HepG2 (cell line): ENCODE measurements around the gene CYB5B. TPM values are rescaled to one million over a fixed set of nuclear protein-coding genes. Genes with fewer than 3 reads are reported as not detected.
A peak's percentile ranks its signal among the peaks of the same experiment; 100 is the strongest.

Experiments used
- ASH2L ChIP-seq: fragments of 300-600, 200-600 bp; sonication (generic); IDR thresholded peaks from 2 replicates; pipeline ENCODE4 v1.7.0; 2017; ENCODE audit warnings: low read depth, mild to moderate bottlenecking, moderate library complexity, mixed read lengths, low read length; ENCODE audit not compliant: insufficient read length
- CAMTA2 ChIP-seq: sonication (generic); formaldehyde crosslinking; IDR thresholded peaks from 2 replicates; pipeline ENCODE4 v1.4.0; 2020; ENCODE audit warnings: mild to moderate bottlenecking, missing genetic modification reagents, borderline replicate concordance
- DR1 ChIP-seq: sonication (generic); formaldehyde crosslinking; IDR thresholded peaks from 2 replicates; pipeline ENCODE4 v1.8.0; 2021; ENCODE audit warnings: mild to moderate bottlenecking, missing genetic modification reagents, inconsistent platforms
- EEA1 ChIP-seq: sonication (generic); formaldehyde crosslinking; IDR thresholded peaks from 2 replicates; pipeline ENCODE4 v1.5.1; 2020; ENCODE audit warnings: mild to moderate bottlenecking, missing genetic modification reagents, borderline replicate concordance
- ELF3 ChIP-seq: IDR thresholded peaks from 2 replicates; pipeline ENCODE4 v1.6.1; 2016; ENCODE audit warnings: missing genetic modification reagents, missing compliant biosample characterization
- HMGA1 ChIP-seq: sonication (generic); formaldehyde crosslinking; conservative IDR thresholded peaks from 2 replicates; pipeline ENCODE4 v1.4.0; 2020; ENCODE audit warnings: missing genetic modification reagents
- HNF4A ChIP-seq: sonication (generic); formaldehyde crosslinking; IDR thresholded peaks from 2 replicates; pipeline ENCODE4 v1.4.0; 2020; ENCODE audit warnings: missing genetic modification reagents
- KDM4B ChIP-seq: sonication (generic); formaldehyde crosslinking; IDR thresholded peaks from 2 replicates; pipeline ENCODE4 v1.4.0; 2020; ENCODE audit warnings: missing genetic modification reagents
- NFIC ChIP-seq: IDR thresholded peaks from 2 replicates; pipeline ENCODE4 v1.6.1; 2012; ENCODE audit warnings: mild to moderate bottlenecking, low read length, inconsistent platforms
- SMYD3 ChIP-seq: sonication (generic); formaldehyde crosslinking; IDR thresholded peaks from 2 replicates; pipeline ENCODE4 v1.8.1; 2023; ENCODE audit warnings: mild to moderate bottlenecking, missing genetic modification reagents
- SNAI1 ChIP-seq: sonication (generic); formaldehyde crosslinking; IDR thresholded peaks from 2 replicates; pipeline ENCODE4 v1.5.0; 2020; ENCODE audit warnings: mild to moderate bottlenecking, missing genetic modification reagents, borderline replicate concordance
- TOE1 ChIP-seq: sonication (generic); formaldehyde crosslinking; IDR thresholded peaks from 2 replicates; pipeline ENCODE4 v1.4.0; 2020; ENCODE audit warnings: mild to moderate bottlenecking, missing genetic modification reagents
- TRIM24 ChIP-seq: sonication (generic); formaldehyde crosslinking; IDR thresholded peaks from 2 replicates; pipeline ENCODE4 v1.8.0; 2022; ENCODE audit warnings: mild to moderate bottlenecking, missing genetic modification reagents
- ZNF264 ChIP-seq: sonication (generic); formaldehyde crosslinking; IDR thresholded peaks from 2 replicates; pipeline ENCODE4 v1.4.0; 2020; ENCODE audit warnings: missing genetic modification reagents
- ZNF343 ChIP-seq: sonication (generic); formaldehyde crosslinking; IDR thresholded peaks from 2 replicates; pipeline ENCODE4 v1.4.0; 2020; ENCODE audit warnings: mild to moderate bottlenecking, missing genetic modification reagents
- ZNF562 ChIP-seq: sonication (generic); formaldehyde crosslinking; IDR thresholded peaks from 2 replicates; pipeline ENCODE4 v1.8.0; 2022; ENCODE audit warnings: missing genetic modification reagents, borderline replicate concordance
- polyA plus RNA-seq, 8 experiments: library from polyadenylated mRNA; depleted of rRNA in 3 of 8; stranded (reverse) in 7 of 8; unstranded in 1 of 8; fragments of >200 nt; fragmentation: Illumina TruSeq in 4 of 8; extraction: Trizol in 4 of 8; gene quantifications; 2 replicates each; pipeline versions ENCODE4 v1.2.1 to v1.2.3, GENCODE V29; 2011 to 2016; ENCODE audit warnings: low read depth in 4 of 8, missing spikeins in 1 of 8, mixed read lengths in 1 of 8; ENCODE audit not compliant: insufficient read depth in 1 of 8
- total RNA-seq, 5 experiments: library from RNA; depleted of rRNA; stranded (reverse); fragments of >200 nt; fragmentation: Illumina TruSeq; extraction: Trizol; gene quantifications; 2 replicates each; pipeline ENCODE4 v1.2.3, GENCODE V29; 2016; ENCODE audit warnings: low read depth in 1 of 5
- TF ChIP-seq, protein P1 (sequence below): sonication (generic); formaldehyde crosslinking; IDR thresholded peaks from 2 replicates; pipeline ENCODE4 v1.4.0; 2020; ENCODE audit warnings: missing genetic modification reagents
- TF ChIP-seq, protein P2 (sequence below): sonication (generic); IDR thresholded peaks from 2 replicates; pipeline ENCODE4 v1.6.1; 2016; ENCODE audit warnings: low read depth, borderline replicate concordance
- TF ChIP-seq, protein P3 (sequence below): sonication (generic); formaldehyde crosslinking; IDR thresholded peaks from 2 replicates; pipeline ENCODE4 v1.5.1; 2020; ENCODE audit warnings: missing genetic modification reagents, mild to moderate bottlenecking, borderline replicate concordance
- TF ChIP-seq, protein P4 (sequence below): sonication (generic); formaldehyde crosslinking; IDR thresholded peaks from 2 replicates; pipeline ENCODE4 v1.4.0; 2020; ENCODE audit warnings: mild to moderate bottlenecking, missing genetic modification reagents
- TF ChIP-seq, protein P5 (sequence below): sonication (generic); formaldehyde crosslinking; IDR thresholded peaks from 2 replicates; pipeline ENCODE4 v1.5.0; 2020; ENCODE audit warnings: mild to moderate bottlenecking, low read depth, missing genetic modification reagents, borderline replicate concordance
- TF ChIP-seq, protein P6 (sequence below): sonication (generic); formaldehyde crosslinking; IDR thresholded peaks from 2 replicates; pipeline ENCODE4 v1.8.0; 2022; ENCODE audit warnings: missing genetic modification reagents, low read depth, mild to moderate bottlenecking, borderline replicate concordance

The CYB5B gene
- total and polyA plus RNA-seq, 2 of the 13 experiments (the other 11 are each of a cell fraction or from before 2014, with no cell fraction given): 234 to 432 TPM

DNA sequence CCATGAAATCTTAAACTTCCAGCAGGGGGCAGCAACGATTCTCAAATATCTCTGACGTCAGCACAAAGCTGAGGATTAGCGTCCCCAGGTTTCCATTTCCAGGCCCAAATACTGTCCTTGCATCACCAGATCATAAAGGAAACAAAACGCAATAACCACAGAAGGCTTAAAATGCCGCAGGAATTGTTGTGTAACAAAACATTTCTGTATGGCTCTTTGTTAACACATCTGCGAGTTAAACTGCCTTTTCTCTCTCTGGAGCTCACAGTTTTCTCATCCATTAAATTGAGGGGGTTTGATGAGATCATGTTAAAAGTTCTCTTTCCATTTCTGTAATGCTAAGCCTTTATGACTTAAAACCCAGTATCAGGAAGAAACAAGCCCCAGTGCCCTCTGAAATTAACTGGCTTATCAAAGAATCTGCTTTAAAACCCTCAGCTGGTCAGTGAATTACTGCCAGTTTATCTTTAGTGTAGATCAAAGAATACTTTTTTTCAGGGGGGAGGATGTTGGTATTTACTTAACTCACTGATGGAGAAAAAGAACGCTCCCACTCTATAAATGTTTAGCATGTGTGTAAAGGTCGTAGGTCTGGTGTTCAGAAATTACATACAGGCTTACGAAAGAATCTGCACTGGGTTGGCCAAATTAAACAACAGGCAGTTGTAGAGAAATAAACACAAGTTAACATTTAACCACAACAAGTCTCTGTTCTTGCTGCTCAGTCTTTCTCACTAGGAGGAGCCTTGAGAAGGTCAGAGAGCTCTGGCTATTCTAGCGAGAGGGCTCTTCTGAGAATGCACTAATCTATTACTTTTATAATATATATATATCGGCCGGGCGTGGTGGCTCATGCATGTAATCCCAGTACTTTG lies 28.0 kb upstream of the CYB5B start (continued):
- TF ChIP-seq ZNF562 (CRISPR knock-in tag): no peak
- TF ChIP-seq ELF3 (CRISPR knock-in tag): peak; percentile 79
- TF ChIP-seq, protein P1, sequence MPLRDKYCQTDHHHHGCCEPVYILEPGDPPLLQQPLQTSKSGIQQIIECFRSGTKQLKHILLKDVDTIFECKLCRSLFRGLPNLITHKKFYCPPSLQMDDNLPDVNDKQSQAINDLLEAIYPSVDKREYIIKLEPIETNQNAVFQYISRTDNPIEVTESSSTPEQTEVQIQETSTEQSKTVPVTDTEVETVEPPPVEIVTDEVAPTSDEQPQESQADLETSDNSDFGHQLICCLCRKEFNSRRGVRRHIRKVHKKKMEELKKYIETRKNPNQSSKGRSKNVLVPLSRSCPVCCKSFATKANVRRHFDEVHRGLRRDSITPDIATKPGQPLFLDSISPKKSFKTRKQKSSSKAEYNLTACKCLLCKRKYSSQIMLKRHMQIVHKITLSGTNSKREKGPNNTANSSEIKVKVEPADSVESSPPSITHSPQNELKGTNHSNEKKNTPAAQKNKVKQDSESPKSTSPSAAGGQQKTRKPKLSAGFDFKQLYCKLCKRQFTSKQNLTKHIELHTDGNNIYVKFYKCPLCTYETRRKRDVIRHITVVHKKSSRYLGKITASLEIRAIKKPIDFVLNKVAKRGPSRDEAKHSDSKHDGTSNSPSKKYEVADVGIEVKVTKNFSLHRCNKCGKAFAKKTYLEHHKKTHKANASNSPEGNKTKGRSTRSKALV (CRISPR knock-in tag): peak; percentile 20; the same call in 1 of the 2 replicates
- TF ChIP-seq SMYD3: peak; percentile 7; the same call in 1 of the 2 replicates
- TF ChIP-seq, protein P2, sequence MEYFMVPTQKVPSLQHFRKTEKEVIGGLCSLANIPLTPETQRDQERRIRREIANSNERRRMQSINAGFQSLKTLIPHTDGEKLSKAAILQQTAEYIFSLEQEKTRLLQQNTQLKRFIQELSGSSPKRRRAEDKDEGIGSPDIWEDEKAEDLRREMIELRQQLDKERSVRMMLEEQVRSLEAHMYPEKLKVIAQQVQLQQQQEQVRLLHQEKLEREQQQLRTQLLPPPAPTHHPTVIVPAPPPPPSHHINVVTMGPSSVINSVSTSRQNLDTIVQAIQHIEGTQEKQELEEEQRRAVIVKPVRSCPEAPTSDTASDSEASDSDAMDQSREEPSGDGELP: peak; percentile 96
- TF ChIP-seq HMGA1 (CRISPR knock-in tag): no peak
- TF ChIP-seq, protein P3, sequence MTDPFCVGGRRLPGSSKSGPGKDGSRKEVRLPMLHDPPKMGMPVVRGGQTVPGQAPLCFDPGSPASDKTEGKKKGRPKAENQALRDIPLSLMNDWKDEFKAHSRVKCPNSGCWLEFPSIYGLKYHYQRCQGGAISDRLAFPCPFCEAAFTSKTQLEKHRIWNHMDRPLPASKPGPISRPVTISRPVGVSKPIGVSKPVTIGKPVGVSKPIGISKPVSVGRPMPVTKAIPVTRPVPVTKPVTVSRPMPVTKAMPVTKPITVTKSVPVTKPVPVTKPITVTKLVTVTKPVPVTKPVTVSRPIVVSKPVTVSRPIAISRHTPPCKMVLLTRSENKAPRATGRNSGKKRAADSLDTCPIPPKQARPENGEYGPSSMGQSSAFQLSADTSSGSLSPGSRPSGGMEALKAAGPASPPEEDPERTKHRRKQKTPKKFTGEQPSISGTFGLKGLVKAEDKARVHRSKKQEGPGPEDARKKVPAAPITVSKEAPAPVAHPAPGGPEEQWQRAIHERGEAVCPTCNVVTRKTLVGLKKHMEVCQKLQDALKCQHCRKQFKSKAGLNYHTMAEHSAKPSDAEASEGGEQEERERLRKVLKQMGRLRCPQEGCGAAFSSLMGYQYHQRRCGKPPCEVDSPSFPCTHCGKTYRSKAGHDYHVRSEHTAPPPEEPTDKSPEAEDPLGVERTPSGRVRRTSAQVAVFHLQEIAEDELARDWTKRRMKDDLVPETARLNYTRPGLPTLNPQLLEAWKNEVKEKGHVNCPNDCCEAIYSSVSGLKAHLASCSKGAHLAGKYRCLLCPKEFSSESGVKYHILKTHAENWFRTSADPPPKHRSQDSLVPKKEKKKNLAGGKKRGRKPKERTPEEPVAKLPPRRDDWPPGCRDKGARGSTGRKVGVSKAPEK (CRISPR knock-in tag): no peak
- TF ChIP-seq ZNF343 (CRISPR knock-in tag): no peak
- TF ChIP-seq, protein P4, sequence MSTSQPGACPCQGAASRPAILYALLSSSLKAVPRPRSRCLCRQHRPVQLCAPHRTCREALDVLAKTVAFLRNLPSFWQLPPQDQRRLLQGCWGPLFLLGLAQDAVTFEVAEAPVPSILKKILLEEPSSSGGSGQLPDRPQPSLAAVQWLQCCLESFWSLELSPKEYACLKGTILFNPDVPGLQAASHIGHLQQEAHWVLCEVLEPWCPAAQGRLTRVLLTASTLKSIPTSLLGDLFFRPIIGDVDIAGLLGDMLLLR (CRISPR knock-in tag): no peak
- TF ChIP-seq SNAI1 (CRISPR knock-in tag): no peak
- peak; percentile 99 for TF ChIP-seq NFIC
- no peak for TF ChIP-seq TRIM24 (CRISPR knock-in tag)
- TF ChIP-seq DR1 (CRISPR knock-in tag): no peak
- TF ChIP-seq, protein P5, sequence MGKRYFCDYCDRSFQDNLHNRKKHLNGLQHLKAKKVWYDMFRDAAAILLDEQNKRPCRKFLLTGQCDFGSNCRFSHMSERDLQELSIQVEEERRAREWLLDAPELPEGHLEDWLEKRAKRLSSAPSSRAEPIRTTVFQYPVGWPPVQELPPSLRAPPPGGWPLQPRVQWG (CRISPR knock-in tag): no peak
- TF ChIP-seq ASH2L: peak; percentile 100
- TF ChIP-seq HNF4A (CRISPR knock-in tag): peak; percentile 91
- TF ChIP-seq CAMTA2 (CRISPR knock-in tag): no peak
- TF ChIP-seq EEA1 (CRISPR knock-in tag): no peak
- peak; percentile 59; the same call in 1 of the 2 replicates for TF ChIP-seq KDM4B (CRISPR knock-in tag)
- peak; percentile 69; the same call in 1 of the 2 replicates for TF ChIP-seq TOE1 (CRISPR knock-in tag)
- peak; percentile 58; the same call in 1 of the 2 replicates for TF ChIP-seq ZNF264
- TF ChIP-seq, protein P6, sequence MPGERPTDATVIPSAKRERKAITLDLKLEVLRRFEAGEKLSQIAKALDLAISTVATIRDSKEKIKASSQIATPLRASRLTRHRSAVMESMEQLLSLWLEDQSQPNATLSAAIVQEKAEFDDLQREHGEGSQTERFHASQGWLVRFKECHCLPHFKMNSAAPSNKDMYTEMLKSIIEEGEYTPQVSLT (CRISPR knock-in tag): 0 out of 2 replicates have a peak, but pooled peaks have one; percentile 53
